BJ (cell line): ENCODE data around the gene RFPL2. TPM values are rescaled to one million over a fixed set of nuclear protein-coding genes. Genes with fewer than 3 reads are reported as not detected.
"Not testable (repeated sequence)": the region's sequence is repeated elsewhere in the genome, so short reads cannot be mapped to it uniquely, and the experiment has no call there.

Experiments used
- CTCF ChIA-PET: fragments of 350-600 bp; formaldehyde crosslinking; extraction: SDS; loops from one replicate; lab custom pipeline; 2021; ENCODE audit warnings: antibody characterized with exemption, inconsistent platforms; lab: Yijun Ruan, JAX
- POLR2A ChIA-PET: fragments of 300-600 bp; sonication (Branson Sonifier 250); formaldehyde crosslinking; extraction: SDS; loops from one replicate; lab custom pipeline; 2021; ENCODE audit warnings: antibody characterized with exemption; lab: Charles Lee
- DNase-seq: peaks from one replicate; pipeline ENCODE4 v3.0.0-alpha.2; 2011; ENCODE audit warnings: low read depth
- H3K27me3 ChIP-seq: 2 replicates; pipeline ENCODE4 v1.6.0; 2011; ENCODE audit warnings: low read length; ENCODE audit not compliant: control insufficient read depth, insufficient read depth
- H3K36me3 ChIP-seq: 2 replicates; pipeline ENCODE4 v1.5.1; 2011; ENCODE audit warnings: low read length; ENCODE audit not compliant: control insufficient read depth, insufficient read depth
- H3K4me3 ChIP-seq: 2 replicates; pipeline ENCODE4 v1.5.1; 2011; ENCODE audit warnings: low read depth, mild to moderate bottlenecking, control low read depth, low read length
- polyA plus RNA-seq: library from polyadenylated mRNA; depleted of rRNA; stranded (reverse); fragments of >200 nt; gene quantifications from 2 replicates; pipeline ENCODE4 v1.2.3, GENCODE V29; 2011
- TF ChIP-seq, protein P1 (sequence below): IDR thresholded peaks from 2 replicates; pipeline ENCODE4 v1.5.1; 2011; ENCODE audit warnings: low read depth, mild to moderate bottlenecking, control low read depth, inconsistent platforms, low read length, moderate library complexity; ENCODE audit not compliant: insufficient read depth

Gene RFPL2
- polyA plus RNA-seq, 1 experiment, result not detected

DNA sequence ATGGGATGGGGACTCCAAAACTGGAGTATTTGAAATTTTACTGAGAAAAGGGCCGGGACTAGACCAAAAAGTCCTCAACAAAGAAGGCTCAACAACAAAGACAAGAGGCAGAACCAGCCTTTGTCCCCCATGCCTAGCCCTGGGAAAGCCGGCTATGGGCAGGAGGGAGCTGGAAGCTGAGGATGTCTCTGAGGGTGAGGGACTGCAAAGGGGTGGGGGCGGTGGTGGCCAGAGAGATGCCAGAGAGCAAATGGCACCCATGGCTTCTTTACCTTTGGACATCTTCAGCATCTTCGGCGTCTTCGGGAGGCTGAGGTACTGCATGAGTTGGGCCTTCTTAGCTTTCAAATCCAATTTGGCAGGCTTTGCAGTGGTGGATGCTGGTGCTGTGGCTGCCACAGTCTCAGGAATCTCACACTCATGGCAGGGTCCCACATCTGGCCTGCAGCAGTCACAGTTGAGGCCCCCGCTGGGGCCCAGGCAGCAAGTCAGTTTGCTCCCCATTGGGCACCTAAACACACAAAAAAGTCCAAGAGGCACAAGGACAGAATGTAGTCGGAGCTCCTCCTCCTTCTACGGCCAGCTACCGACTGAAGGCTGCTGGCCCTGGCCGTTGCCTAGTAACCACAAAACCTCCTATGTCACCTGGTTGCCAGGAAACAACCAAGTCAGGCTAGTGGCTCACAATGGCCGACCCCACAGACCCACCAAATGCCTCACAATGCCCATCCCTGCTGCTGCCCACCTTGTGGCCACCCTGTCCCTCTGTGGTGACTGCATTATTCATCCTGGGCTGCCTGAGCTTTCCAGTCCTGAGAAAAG is 46.0 kb downstream of the RFPL2 start, which contains the start of gene C22orf42:
Gene C22orf42 (minus strand): TSS at position 592 of the 822 bp plus-strand sequence. CDS start 88 bp downstream, at position 504.
- no peak for DNase-seq
- no peaks in the 10 kb centered on the region for H3K36me3 ChIP-seq
- TF ChIP-seq, protein P1, sequence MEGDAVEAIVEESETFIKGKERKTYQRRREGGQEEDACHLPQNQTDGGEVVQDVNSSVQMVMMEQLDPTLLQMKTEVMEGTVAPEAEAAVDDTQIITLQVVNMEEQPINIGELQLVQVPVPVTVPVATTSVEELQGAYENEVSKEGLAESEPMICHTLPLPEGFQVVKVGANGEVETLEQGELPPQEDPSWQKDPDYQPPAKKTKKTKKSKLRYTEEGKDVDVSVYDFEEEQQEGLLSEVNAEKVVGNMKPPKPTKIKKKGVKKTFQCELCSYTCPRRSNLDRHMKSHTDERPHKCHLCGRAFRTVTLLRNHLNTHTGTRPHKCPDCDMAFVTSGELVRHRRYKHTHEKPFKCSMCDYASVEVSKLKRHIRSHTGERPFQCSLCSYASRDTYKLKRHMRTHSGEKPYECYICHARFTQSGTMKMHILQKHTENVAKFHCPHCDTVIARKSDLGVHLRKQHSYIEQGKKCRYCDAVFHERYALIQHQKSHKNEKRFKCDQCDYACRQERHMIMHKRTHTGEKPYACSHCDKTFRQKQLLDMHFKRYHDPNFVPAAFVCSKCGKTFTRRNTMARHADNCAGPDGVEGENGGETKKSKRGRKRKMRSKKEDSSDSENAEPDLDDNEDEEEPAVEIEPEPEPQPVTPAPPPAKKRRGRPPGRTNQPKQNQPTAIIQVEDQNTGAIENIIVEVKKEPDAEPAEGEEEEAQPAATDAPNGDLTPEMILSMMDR, result no peak
- POLR2A ChIA-PET, result no interaction called here
- CTCF ChIA-PET, result no interaction called here
- H3K27me3 ChIP-seq, result peaks cover 2% of the 10 kb centered on the region; the same call in 1 of the 2 replicates
- H3K4me3 ChIP-seq, result no peak within 1 kb of the TSS

DNA sequence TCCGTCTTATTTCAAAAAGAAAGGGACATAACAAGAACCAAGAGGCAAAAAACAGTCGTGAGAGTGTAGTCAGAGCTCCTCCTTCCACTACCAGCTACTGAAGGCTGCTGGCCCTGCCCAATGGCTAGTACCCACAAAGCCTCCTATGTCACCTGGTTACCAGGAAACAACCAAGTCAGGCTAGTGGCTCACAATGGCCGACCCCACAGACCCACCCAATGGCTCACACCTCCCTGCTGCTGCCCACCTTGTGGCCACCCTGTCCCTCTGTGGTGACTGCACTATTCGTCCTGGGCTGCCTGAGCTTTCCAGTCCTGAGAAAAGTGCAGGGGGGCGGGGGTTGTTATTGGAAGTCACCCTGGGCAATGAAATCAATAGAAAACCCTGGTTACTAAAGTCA is 47.2 kb downstream of the RFPL2 start:
- POLR2A ChIA-PET, H3K27me3 ChIP-seq, H3K4me3 ChIP-seq, CTCF ChIA-PET, DNase-seq, H3K36me3 ChIP-seq: not testable (repeated sequence)

DNA sequence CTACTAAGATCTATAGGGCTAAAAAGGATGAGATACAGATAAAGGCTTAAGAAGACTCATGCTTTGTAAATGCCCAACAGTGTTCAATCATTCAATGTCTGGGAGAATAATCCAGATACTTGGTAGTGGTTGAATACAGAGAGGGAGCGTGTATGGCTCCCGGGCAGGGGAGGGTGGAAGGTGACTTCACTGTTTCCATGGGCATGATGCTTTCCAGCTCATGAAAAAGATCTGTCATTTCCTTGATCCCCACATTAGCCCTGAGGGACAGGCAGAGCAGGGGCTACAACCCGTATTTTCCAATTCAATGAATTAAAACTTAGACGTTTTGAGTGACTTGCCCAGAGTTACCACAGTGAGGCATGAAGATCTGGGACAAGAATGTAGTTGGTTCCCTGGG is 50.1 kb downstream of the RFPL2 start:
- POLR2A ChIA-PET, H3K4me3 ChIP-seq, DNase-seq, H3K36me3 ChIP-seq, H3K27me3 ChIP-seq, CTCF ChIA-PET: not testable (repeated sequence)

DNA sequence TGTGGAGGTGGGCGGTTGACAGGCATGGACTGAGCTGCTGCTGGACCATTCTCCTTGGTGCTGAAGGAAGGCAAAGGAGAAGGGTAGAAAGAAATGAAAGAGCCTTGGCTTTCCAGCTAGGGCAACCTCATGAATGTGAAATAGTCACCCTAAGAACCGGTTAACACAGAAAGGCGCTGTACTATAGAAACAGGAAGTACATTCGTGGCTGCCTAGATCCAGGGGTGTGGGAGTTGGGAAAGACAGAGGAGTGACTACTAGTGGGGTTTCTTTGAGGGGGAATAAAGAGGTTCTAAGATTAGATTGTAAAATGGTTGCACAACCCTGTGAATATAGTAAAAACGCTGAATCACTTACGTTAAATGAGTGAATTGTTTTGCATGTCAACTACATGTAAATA is 53.2 kb downstream of the RFPL2 start:
- CTCF ChIA-PET, H3K27me3 ChIP-seq, DNase-seq, H3K4me3 ChIP-seq, H3K36me3 ChIP-seq, POLR2A ChIA-PET: not testable (repeated sequence)

DNA sequence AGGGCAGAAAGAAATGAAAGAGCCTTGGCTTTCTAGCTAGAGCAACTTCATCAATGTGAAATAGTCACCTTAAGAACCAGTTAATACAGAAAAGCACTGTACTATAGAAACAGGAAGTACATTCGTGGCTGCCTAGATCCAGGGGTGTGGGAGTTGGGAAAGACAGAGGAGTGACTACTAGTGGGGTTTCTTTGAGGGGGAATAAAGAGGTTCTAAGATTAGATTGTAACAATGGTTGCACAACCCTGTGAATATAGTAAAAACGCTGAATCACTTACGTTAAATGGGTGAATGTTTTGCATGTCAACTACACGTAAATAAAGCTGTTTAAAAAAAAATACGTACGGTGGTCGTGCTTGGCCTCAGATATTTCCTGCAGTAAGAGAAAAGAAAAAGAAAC is 54.2 kb downstream of the RFPL2 start:
- POLR2A ChIA-PET, H3K27me3 ChIP-seq, H3K4me3 ChIP-seq, CTCF ChIA-PET, DNase-seq, H3K36me3 ChIP-seq: not testable (repeated sequence)

DNA sequence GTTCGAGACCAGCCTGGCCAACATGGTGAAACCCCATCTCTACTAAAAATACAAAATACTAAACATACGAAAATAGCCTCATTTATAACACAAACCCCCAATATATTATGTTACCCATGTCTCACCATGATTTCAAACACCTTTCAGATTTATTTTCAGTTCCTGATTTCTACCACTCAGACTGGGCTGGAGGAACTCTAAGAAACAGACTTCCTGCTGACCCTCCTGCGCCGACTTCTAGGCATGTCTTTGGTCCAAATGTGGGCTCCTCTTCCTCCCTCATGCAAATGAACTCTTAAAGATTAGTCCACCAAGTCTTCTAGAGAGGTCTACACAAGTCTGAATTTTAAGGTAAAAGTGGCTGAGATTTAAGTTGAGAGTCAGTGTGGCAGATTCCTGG is 56.5 kb downstream of the RFPL2 start:
- H3K27me3 ChIP-seq, H3K4me3 ChIP-seq, CTCF ChIA-PET, H3K36me3 ChIP-seq, POLR2A ChIA-PET, DNase-seq: not testable (repeated sequence)

DNA sequence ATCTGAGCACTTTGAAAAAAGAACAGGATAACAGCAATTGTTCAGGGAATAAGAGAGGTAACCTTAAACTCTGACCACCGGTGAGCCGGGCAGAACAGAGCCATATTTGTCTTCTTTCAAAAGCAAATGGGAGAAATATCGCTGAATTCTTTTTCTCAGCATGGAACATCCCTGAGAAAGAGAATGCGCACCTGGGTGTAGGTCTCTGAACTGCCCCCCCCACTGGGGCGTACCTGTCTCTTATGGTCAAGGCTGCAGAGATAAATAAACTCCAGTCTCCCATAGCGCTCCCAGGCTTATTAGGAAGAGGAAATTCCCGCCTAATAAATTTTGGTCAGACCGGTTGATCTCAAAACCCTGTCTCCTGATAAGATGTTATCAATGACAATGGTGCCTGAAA is 57.7 kb downstream of the RFPL2 start:
- DNase-seq, POLR2A ChIA-PET, H3K36me3 ChIP-seq, CTCF ChIA-PET, H3K4me3 ChIP-seq, H3K27me3 ChIP-seq: not testable (repeated sequence)

DNA sequence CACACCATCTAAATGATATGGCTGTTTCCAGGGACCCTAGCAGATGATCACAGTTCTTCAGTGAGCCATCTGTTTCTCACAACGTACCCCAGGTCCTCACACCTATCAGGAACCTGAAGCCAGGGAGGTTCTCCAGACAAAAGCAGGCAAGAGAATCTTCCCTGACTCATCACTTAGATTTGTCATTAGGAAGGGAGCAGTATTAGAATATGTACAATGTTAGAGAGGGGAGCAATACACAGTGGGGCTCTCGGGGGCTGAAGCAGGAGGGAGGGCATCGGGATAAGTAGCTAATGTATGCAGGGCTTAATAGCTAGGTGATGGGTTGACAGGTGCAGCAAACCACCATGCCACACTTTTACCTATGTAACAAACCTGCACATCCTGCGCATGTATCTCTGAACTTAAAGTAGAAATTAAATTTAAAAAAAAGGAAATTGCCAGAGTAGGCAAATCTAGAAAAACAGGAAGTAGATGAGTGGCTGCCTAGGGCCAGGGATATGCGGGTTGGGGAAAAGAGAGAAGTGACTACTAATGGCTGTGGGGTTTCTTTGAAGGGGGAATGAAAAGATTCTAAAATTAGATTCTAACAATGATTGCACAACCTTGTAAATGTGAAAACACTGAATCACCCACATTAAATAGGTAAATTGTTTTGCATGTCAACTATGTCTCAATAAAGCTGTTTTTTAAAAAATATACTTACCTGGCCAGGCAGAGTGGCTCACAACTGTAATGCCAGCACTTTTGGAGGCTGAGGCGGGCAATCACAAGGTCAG is 60.2 kb downstream of the RFPL2 start:
- Histone ChIP-seq H3K27me3 (no peaks in the 10 kb centered on the region), H3K4me3 (no peak overlapping the region), H3K36me3 (no peaks in the 10 kb centered on the region)
- TF ChIP-seq, protein P1, result no peak
- DNase-seq, result no peak
- POLR2A ChIA-PET, result no interaction called here
- CTCF ChIA-PET, result interaction anchor here (1.7 kb wide), 1 partner anchor 9 kb away, joined by 3 read pairs; no protein-coding TSS in a partner anchor
